HEK293T (cell line): ENCODE measurements around the gene GAL3ST2.

Source experiments
- ELF4 ChIP-seq: fragments of 450-650 bp; IDR thresholded peaks from 2 replicates; pipeline ENCODE4 v1.6.1; 2017; ENCODE audit warnings: antibody characterized with exemption
- SUZ12 ChIP-seq: fragments of 450-650 bp; IDR thresholded peaks from 2 replicates; pipeline ENCODE4 v1.6.1; 2016; ENCODE audit warnings: mild to moderate bottlenecking

DNA sequence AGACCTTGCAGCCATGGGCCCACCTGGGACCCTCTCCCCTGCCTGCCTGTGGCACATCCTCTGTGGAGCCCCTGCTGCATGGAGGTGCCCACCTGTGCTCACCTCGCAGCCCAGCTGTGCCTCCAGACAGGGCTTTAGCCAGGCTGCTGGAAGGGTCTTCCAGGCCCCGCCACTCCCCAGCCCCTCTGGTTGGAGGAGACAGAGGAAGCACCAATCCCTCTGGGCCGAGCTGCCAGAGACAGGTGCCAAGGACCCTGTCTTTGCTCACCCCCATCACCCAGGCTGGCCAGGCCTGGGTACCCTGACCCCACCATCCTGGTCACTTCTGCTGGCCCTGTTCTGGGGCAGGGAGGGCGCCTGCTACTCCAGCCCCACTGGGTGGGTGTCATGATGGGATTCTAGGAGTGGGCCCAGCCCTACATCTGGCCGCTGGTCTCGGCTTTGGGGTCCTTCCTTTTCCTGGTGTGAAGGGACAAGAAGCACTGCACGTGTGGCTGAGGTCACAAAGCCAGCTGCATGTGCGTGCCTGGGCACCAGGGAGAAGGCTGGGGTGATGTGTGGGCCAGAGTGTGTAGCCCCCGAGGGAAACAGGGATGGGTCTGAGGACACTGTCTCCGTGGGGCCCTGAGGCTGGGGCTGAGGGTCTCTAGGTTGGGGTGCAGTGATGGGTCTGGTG lies 23.0 kb downstream of the GAL3ST2 start:
- TF ChIP-seq SUZ12: no peak
- no peak for TF ChIP-seq ELF4
